ENCODE data around the gene TRPM2. TPM values are rescaled to one million over a fixed set of nuclear protein-coding genes. Genes with fewer than 3 reads are reported as not detected.

Gene TRPM2
- total and polyA plus RNA-seq, 2 of the 4 experiments (the other 2 are of a cell fraction) = not detected

- Histone ChIP-seq H3K23ac (ENCODE audit: low read depth, low read length) (no peak overlapping the region), H2BK15ac (ENCODE audit: low read depth, low read length) (no peak overlapping the region), H3K18ac (ENCODE audit: low read depth, low read length) (no peak overlapping the region), H4K20me1 (ENCODE audit: insufficient read depth, low read length) (no peaks in the 10 kb centered on the region), H3K4me2 (ENCODE audit: low read depth, low read length) (no peak overlapping the region), H2BK20ac (ENCODE audit: low read depth, low read length) (no peak overlapping the region), H3K27me3 (ENCODE audit: control insufficient read depth, insufficient read depth, low read length) (no peaks in the 10 kb centered on the region), H3K79me1 (ENCODE audit: low read depth in 1 of 2, low read length in 2 of 2) (no peaks in the 10 kb centered on the region), H3K9me3 (ENCODE audit: control insufficient read depth, insufficient read depth, low read length) (peaks cover 30% of the 10 kb centered on the region; the same call in 1 of the 2 replicates), H4K91ac (ENCODE audit: insufficient read depth, low read depth, low read length) (no peak overlapping the region), H2BK120ac (ENCODE audit: low read depth, low read length) (no peak overlapping the region), H2BK5ac (ENCODE audit: low read depth, low read length, poor library complexity, severe bottlenecking) (no peak overlapping the region), H3K9me1 (ENCODE audit: insufficient read depth, low read length) (no peaks in the 10 kb centered on the region), H3K4me1 (ENCODE audit: control insufficient read depth, insufficient read depth, low read length) (no peaks in the 10 kb centered on the region), H3K9ac (ENCODE audit: low read depth, low read length) (no peak overlapping the region), H2AK5ac (ENCODE audit: low read depth, low read length) (no peak overlapping the region), H4K8ac (ENCODE audit: low read depth in 2 of 2, low read length in 2 of 2) (no peak overlapping the region), H4K5ac (ENCODE audit: low read depth, low read length) (no peak overlapping the region), H3K4me3 (ENCODE audit: insufficient read depth, low read depth, low read length) (no peak overlapping the region), H3K27ac (ENCODE audit: insufficient read depth, low read length) (no peak overlapping the region), H3K14ac (replicated peaks; ENCODE audit: low read depth, low read length) (no peak overlapping the region), H2AFZ (replicated peaks; ENCODE audit: low read length, poor library complexity) (no peak overlapping the region), H2AK9ac (replicated peaks; ENCODE audit: low read depth, low read length, poor library complexity) (no peak overlapping the region), H3K36me3 (ENCODE audit: control insufficient read depth, insufficient read depth, low read length) (no peaks in the 10 kb centered on the region), H3K56ac (ENCODE audit: extremely low read depth, insufficient read depth, low read length) (no peak overlapping the region), H3K4ac (ENCODE audit: low read depth, low read length) (no peak overlapping the region)
- POLR2A ChIA-PET (ENCODE audit: unreplicated experiment) = no interaction called here
- ATAC-seq (ENCODE audit: low read depth) (no peak), DNase-seq (no peak)
- CTCF ChIA-PET = no interaction called here
- intact Hi-C loops (cut with micrococcal nuclease) (no loop called here), in situ Hi-C loops (cut with MboI; ENCODE audit: low sequenced_read_pairs) (no loop called here), dilution Hi-C loops (cut with HindIII; ENCODE audit: low sequenced_read_pairs, unreplicated experiment) (no loop called here)
- no TSS peak for BruUV-seq (replicated peaks)
- no CpG with 5 or more reads among the region's 3 CpGs for WGBS, 2 experiments (ENCODE audit: extremely low coverage in 2 of 2, insufficient read length in 1 of 2)
- TF ChIP-seq, protein P1, sequence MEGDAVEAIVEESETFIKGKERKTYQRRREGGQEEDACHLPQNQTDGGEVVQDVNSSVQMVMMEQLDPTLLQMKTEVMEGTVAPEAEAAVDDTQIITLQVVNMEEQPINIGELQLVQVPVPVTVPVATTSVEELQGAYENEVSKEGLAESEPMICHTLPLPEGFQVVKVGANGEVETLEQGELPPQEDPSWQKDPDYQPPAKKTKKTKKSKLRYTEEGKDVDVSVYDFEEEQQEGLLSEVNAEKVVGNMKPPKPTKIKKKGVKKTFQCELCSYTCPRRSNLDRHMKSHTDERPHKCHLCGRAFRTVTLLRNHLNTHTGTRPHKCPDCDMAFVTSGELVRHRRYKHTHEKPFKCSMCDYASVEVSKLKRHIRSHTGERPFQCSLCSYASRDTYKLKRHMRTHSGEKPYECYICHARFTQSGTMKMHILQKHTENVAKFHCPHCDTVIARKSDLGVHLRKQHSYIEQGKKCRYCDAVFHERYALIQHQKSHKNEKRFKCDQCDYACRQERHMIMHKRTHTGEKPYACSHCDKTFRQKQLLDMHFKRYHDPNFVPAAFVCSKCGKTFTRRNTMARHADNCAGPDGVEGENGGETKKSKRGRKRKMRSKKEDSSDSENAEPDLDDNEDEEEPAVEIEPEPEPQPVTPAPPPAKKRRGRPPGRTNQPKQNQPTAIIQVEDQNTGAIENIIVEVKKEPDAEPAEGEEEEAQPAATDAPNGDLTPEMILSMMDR (conservative IDR thresholded peaks at IDR 0.05; ENCODE audit: low read depth, low read length) = no peak
- TF ChIP-seq RFX5 (IDR thresholded peaks at IDR 0.05; ENCODE audit: low read depth, low read length) = no peak
- no peak for TF ChIP-seq MAFK (IDR thresholded peaks at IDR 0.05; ENCODE audit: low read depth, low read length)
- TF ChIP-seq, protein P2, sequence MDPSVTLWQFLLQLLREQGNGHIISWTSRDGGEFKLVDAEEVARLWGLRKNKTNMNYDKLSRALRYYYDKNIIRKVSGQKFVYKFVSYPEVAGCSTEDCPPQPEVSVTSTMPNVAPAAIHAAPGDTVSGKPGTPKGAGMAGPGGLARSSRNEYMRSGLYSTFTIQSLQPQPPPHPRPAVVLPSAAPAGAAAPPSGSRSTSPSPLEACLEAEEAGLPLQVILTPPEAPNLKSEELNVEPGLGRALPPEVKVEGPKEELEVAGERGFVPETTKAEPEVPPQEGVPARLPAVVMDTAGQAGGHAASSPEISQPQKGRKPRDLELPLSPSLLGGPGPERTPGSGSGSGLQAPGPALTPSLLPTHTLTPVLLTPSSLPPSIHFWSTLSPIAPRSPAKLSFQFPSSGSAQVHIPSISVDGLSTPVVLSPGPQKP (IDR thresholded peaks at IDR 0.05; ENCODE audit: borderline replicate concordance, low read depth, low read length) = no peak
- no peak for TF ChIP-seq RCOR1 (IDR thresholded peaks at IDR 0.05; ENCODE audit: insufficient replicate concordance, low read length)
- no peak for TF ChIP-seq RAD21 (IDR thresholded peaks at IDR 0.05; ENCODE audit: low read length)
- no peak for TF ChIP-seq FOS (IDR thresholded peaks at IDR 0.05; ENCODE audit: low read depth, low read length)
- TF ChIP-seq SMC3 (IDR thresholded peaks at IDR 0.05; ENCODE audit: low read depth, low read length) = no peak
- TF ChIP-seq CHD1 (IDR thresholded peaks at IDR 0.05; ENCODE audit: low read depth, low read length) = no peak
- no peak for TF ChIP-seq NFE2L2 (IDR thresholded peaks at IDR 0.05; ENCODE audit: low read depth, low read length)
- no peak for TF ChIP-seq MXI1 (IDR thresholded peaks at IDR 0.05; ENCODE audit: borderline replicate concordance, low read depth, low read length)
Measured at GRCh38 chr21:44428281-44428960, 75.0 kb downstream of the TRPM2 start.

Measured in IMR-90 (cell line).